Measurements from ENCODE around the gene FMNL2.

DNA sequence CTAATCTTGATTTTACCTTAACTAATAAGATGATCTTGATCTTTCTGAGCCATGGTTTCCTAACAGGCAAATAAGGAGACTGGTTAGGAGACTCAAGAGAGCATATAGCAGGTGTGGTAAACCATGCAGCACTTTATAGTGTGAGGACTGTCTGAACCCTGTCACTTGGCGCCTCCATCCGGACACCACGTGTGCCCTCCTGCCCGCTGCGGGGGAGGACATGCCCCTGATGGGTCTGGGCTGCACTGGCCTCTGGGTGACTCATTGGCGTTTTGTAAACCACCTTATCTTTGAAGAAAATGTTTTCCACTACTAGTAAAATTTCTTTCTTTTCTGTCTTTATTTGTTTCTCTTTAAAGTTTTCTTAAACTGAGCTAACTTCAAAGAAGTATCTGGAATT is 131.1 kb downstream of the FMNL2 start:
- TF ChIP-seq POLR2AphosphoS5 (IDR thresholded peaks at IDR 0.05; ENCODE audit: low read depth, low read length) (no peak), POLR2A (IDR thresholded peaks at IDR 0.05; ENCODE audit: low read depth, low read length) (no peak), TAF1 (IDR thresholded peaks at IDR 0.05; ENCODE audit: borderline replicate concordance, low read depth, low read length) (no peak)
